ENCODE results near the gene WWOX. TPM values are rescaled to one million over a fixed set of nuclear protein-coding genes. Genes with fewer than 3 reads are reported as not detected.

WWOX gene
- total and polyA plus RNA-seq, 2 of the 4 experiments (the other 2 are of a cell fraction) = 2.7 to 5.4 TPM

- H3K56ac ChIP-seq (ENCODE audit: extremely low read depth, insufficient read depth, low read length) = no peak overlapping the region
- no peaks in the 10 kb centered on the region for H4K20me1 ChIP-seq (ENCODE audit: insufficient read depth, low read length)
- no peaks in the 10 kb centered on the region for H3K79me1 ChIP-seq (ENCODE audit: low read depth in 1 of 2, low read length in 2 of 2)
- H4K8ac ChIP-seq (ENCODE audit: low read depth in 2 of 2, low read length in 2 of 2) = no peak overlapping the region
- no peak overlapping the region for H4K91ac ChIP-seq (ENCODE audit: insufficient read depth, low read depth, low read length)
- no peak overlapping the region for H2AK5ac ChIP-seq (ENCODE audit: low read depth, low read length)
- ATAC-seq (ENCODE audit: low read depth) (no peak), DNase-seq (no peak)
- H3K27ac ChIP-seq (ENCODE audit: insufficient read depth, low read length) = no peak overlapping the region
- H3K18ac ChIP-seq (ENCODE audit: low read depth, low read length) = no peak overlapping the region
- ChIA-PET POLR2A (ENCODE audit: unreplicated experiment) (no interaction called here), CTCF (no interaction called here)
- BruUV-seq (replicated peaks) = no TSS peak
- no peak overlapping the region for H3K4me3 ChIP-seq (ENCODE audit: insufficient read depth, low read depth, low read length)
- H3K4ac ChIP-seq (ENCODE audit: low read depth, low read length) = no peak overlapping the region
- no peak overlapping the region for H4K5ac ChIP-seq (ENCODE audit: low read depth, low read length)
- H3K9me3 ChIP-seq (ENCODE audit: control insufficient read depth, insufficient read depth, low read length) = no peaks in the 10 kb centered on the region
- no CpG with 5 or more reads among the region's 5 CpGs for WGBS, 2 experiments (ENCODE audit: extremely low coverage in 2 of 2, insufficient read length in 1 of 2)
- intact Hi-C loops (cut with micrococcal nuclease) = no loop called here
- H2BK20ac ChIP-seq (ENCODE audit: low read depth, low read length) = no peak overlapping the region
- no peak for TF ChIP-seq CEBPB (IDR thresholded peaks at IDR 0.05; ENCODE audit: low read depth, low read length)
- TF ChIP-seq CHD1 (IDR thresholded peaks at IDR 0.05; ENCODE audit: low read depth, low read length) = no peak
- TF ChIP-seq, protein P1, sequence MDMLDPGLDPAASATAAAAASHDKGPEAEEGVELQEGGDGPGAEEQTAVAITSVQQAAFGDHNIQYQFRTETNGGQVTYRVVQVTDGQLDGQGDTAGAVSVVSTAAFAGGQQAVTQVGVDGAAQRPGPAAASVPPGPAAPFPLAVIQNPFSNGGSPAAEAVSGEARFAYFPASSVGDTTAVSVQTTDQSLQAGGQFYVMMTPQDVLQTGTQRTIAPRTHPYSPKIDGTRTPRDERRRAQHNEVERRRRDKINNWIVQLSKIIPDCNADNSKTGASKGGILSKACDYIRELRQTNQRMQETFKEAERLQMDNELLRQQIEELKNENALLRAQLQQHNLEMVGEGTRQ (IDR thresholded peaks at IDR 0.05; ENCODE audit: low read depth, low read length) = no peak
- no peak for TF ChIP-seq FOS (IDR thresholded peaks at IDR 0.05; ENCODE audit: low read depth, low read length)
- TF ChIP-seq MAZ (IDR thresholded peaks at IDR 0.05; ENCODE audit: borderline replicate concordance, low read depth, low read length) = no peak
- TF ChIP-seq BHLHE40 (IDR thresholded peaks at IDR 0.05; ENCODE audit: low read depth, low read length) = no peak
- no peak for TF ChIP-seq ELK1 (IDR thresholded peaks at IDR 0.05; ENCODE audit: borderline replicate concordance, low read depth, low read length)
- no peak for TF ChIP-seq SMC3 (IDR thresholded peaks at IDR 0.05; ENCODE audit: low read depth, low read length)
- no peak for TF ChIP-seq RCOR1 (IDR thresholded peaks at IDR 0.05; ENCODE audit: insufficient replicate concordance, low read length)
- TF ChIP-seq NFE2L2 (IDR thresholded peaks at IDR 0.05; ENCODE audit: low read depth, low read length) = no peak
- TF ChIP-seq MAFK (IDR thresholded peaks at IDR 0.05; ENCODE audit: low read depth, low read length) = no peak
- TF ChIP-seq, protein P2, sequence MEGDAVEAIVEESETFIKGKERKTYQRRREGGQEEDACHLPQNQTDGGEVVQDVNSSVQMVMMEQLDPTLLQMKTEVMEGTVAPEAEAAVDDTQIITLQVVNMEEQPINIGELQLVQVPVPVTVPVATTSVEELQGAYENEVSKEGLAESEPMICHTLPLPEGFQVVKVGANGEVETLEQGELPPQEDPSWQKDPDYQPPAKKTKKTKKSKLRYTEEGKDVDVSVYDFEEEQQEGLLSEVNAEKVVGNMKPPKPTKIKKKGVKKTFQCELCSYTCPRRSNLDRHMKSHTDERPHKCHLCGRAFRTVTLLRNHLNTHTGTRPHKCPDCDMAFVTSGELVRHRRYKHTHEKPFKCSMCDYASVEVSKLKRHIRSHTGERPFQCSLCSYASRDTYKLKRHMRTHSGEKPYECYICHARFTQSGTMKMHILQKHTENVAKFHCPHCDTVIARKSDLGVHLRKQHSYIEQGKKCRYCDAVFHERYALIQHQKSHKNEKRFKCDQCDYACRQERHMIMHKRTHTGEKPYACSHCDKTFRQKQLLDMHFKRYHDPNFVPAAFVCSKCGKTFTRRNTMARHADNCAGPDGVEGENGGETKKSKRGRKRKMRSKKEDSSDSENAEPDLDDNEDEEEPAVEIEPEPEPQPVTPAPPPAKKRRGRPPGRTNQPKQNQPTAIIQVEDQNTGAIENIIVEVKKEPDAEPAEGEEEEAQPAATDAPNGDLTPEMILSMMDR (conservative IDR thresholded peaks at IDR 0.05; ENCODE audit: low read depth, low read length) = no peak
- TF ChIP-seq MXI1 (IDR thresholded peaks at IDR 0.05; ENCODE audit: borderline replicate concordance, low read depth, low read length) = no peak
- TF ChIP-seq POLR2A (IDR thresholded peaks at IDR 0.05; ENCODE audit: low read depth, low read length) = no peak
- TF ChIP-seq RAD21 (IDR thresholded peaks at IDR 0.05; ENCODE audit: low read length) = no peak
- no peak overlapping the region for H3K23ac ChIP-seq (ENCODE audit: low read depth, low read length)
- no peak overlapping the region for H3K4me2 ChIP-seq (ENCODE audit: low read depth, low read length)
- no peak overlapping the region for H2BK5ac ChIP-seq (ENCODE audit: low read depth, low read length, poor library complexity, severe bottlenecking)
- H3K4me1 ChIP-seq (ENCODE audit: control insufficient read depth, insufficient read depth, low read length) = no peaks in the 10 kb centered on the region
- in situ Hi-C loops (cut with MboI; ENCODE audit: low sequenced_read_pairs) = loop anchor here (5.0 kb wide), 1 partner anchor 122 kb away; no protein-coding TSS in a partner anchor
- no peak overlapping the region for H2AK9ac ChIP-seq (replicated peaks; ENCODE audit: low read depth, low read length, poor library complexity)
- H3K36me3 ChIP-seq (ENCODE audit: control insufficient read depth, insufficient read depth, low read length) = no peaks in the 10 kb centered on the region
- H2AFZ ChIP-seq (replicated peaks; ENCODE audit: low read length, poor library complexity) = no peak overlapping the region
- H3K27me3 ChIP-seq (ENCODE audit: control insufficient read depth, insufficient read depth, low read length) = no peaks in the 10 kb centered on the region
- H3K9me1 ChIP-seq (ENCODE audit: insufficient read depth, low read length) = no peaks in the 10 kb centered on the region
- H3K9ac ChIP-seq (ENCODE audit: low read depth, low read length) = no peak overlapping the region
- dilution Hi-C loops (cut with HindIII; ENCODE audit: low sequenced_read_pairs, unreplicated experiment) = no loop called here
- no peak overlapping the region for H2BK120ac ChIP-seq (ENCODE audit: low read depth, low read length)
- H2BK15ac ChIP-seq (ENCODE audit: low read depth, low read length) = no peak overlapping the region
- H3K14ac ChIP-seq (replicated peaks; ENCODE audit: low read depth, low read length) = no peak overlapping the region
These were observed 16.2 kb downstream of the WWOX start for GRCh38 chr16:78115659-78116058.
